OCI-LY1 (cell line): ENCODE results near the gene ABHD17A.

ENCODE experiments used
- CTCF ChIP-seq: fragments of 200-600 bp; sonication (generic), shearing (Covaris generic); IDR thresholded peaks from 2 replicates; pipeline ENCODE4 v1.5.1; 2017; ENCODE audit warnings: mild to moderate bottlenecking, antibody characterized with exemption, low read length, moderate library complexity, mixed read lengths
- EZH2 ChIP-seq: fragments of 200-600 bp; sonication (generic), shearing (Covaris generic); IDR thresholded peaks from 2 replicates; pipeline ENCODE4 v1.8.0; 2017; ENCODE audit warnings: borderline replicate concordance, mixed run types, mild to moderate bottlenecking, antibody characterized with exemption, low read length, moderate library complexity, mixed read lengths

GRCh38 chr19:1860821-1861598 lies 24.3 kb downstream of the ABHD17A start:
- no peak for TF ChIP-seq CTCF
- TF ChIP-seq EZH2, result no peak
